Omental fat pad (tissue), 4 donors: ENCODE results near the gene LHFPL6. TPM values are rescaled to one million over a fixed set of nuclear protein-coding genes. Genes with fewer than 3 reads are reported as not detected.

Source experiments
- ATAC-seq: fragments of 150-250 bp; one replicate; pipeline ENCODE4 v1.9.1; 2016; ENCODE audit warnings: mild to moderate bottlenecking, moderate library complexity; ENCODE audit not compliant: low FRiP score
- DNase-seq: peaks from one replicate; pipeline ENCODE4 v3.0.0-alpha.2; 2019; ENCODE audit warnings: low spot score
- CTCF ChIP-seq, 3 donors: fragments of 450-650 bp; IDR thresholded peaks; one replicate each; pipeline ENCODE4 v1.5.1; 2016 to 2017; ENCODE audit warnings: antibody characterized with exemption in 3 of 3, mild to moderate bottlenecking in 3 of 3, moderate library complexity in 2 of 3
- total RNA-seq, 4 donors: library from RNA; depleted of rRNA; stranded (reverse); fragments of >200 nt; gene quantifications; one replicate each; pipeline ENCODE4 v1.1.0, GENCODE V29; 2016

LHFPL6 gene
- total RNA-seq, 4 donors from 2014 or later: 66.1 to 208 (median 109) TPM

- no peak for ATAC-seq
- no peak for DNase-seq
- TF ChIP-seq CTCF (IDR thresholded peaks at IDR 0.05): no peak
These were observed 292.0 kb downstream of the LHFPL6 start for GRCh38 chr13:39310961-39311360.

GRCh38 chr13:39306639-39307589 is 296.1 kb downstream of the LHFPL6 start:
- no peak for DNase-seq
- no peak for TF ChIP-seq CTCF (IDR thresholded peaks at IDR 0.05)
- no peak for ATAC-seq

GRCh38 chr13:39302820-39303219 is 300.2 kb downstream of the LHFPL6 start:
- TF ChIP-seq CTCF (IDR thresholded peaks at IDR 0.05): no peak
- ATAC-seq: no peak

GRCh38 chr13:39298951-39299350 is 304.0 kb downstream of the LHFPL6 start:
- ATAC-seq (no peak), DNase-seq (no peak)
- no peak for TF ChIP-seq CTCF (IDR thresholded peaks at IDR 0.05)

More at GRCh38 chr13:39302820-39303219, 300.2 kb downstream of the LHFPL6 start:
- no peak for DNase-seq

- TF ChIP-seq CTCF (IDR thresholded peaks at IDR 0.05): no peak
- DNase-seq (no peak), ATAC-seq (no peak)
These were observed 305.3 kb downstream of the LHFPL6 start for GRCh38 chr13:39297664-39298171.

GRCh38 chr13:39297023-39297422 is 306.0 kb downstream of the LHFPL6 start:
- ATAC-seq (no peak), DNase-seq (no peak)
- no peak for TF ChIP-seq CTCF (IDR thresholded peaks at IDR 0.05)

GRCh38 chr13:39296193-39296592 is 306.8 kb downstream of the LHFPL6 start:
- TF ChIP-seq CTCF (IDR thresholded peaks at IDR 0.05): no peak
- DNase-seq (no peak), ATAC-seq (no peak)
